Measurements from ENCODE around the gene ZNF175.

DNA sequence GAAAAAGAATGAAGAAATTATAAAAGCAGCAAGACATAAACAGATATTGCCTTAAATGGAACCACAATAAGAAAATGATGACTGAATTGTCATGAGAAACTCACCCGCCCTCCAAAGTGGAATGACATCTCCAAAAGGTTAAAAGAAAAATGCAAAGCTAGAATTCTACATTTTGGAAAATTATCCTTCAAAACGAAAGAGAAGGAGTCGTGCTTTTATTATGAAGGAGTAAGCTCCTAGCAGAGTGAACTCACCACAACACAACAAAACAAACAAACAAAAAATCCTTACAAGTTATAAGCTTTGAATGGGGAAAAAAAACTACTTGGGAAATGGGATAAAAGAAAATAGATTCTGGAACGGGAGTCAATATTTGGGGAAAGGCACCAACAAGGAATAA lies 68.8 kb downstream of the ZNF175 start:
- TF ChIP-seq POLR2A (IDR thresholded peaks at IDR 0.05) (no peak), CTCF (IDR thresholded peaks at IDR 0.05) (no peak)
